Upper lobe of right lung (tissue), 1 donor: ENCODE measurements around the gene ATAD5. TPM values are rescaled to one million over a fixed set of nuclear protein-coding genes. Genes with fewer than 3 reads are reported as not detected.

Source experiments
- ATAC-seq: fragments of 200-7000 bp; cut with Tn5 transposase; one replicate; pipeline ENCODE4 v1.9.1; 2020; ENCODE audit warnings: mild to moderate bottlenecking, moderate library complexity
- DNase-seq: peaks from one replicate; pipeline ENCODE4 v3.0.0-alpha.2; 2020
- H3K27ac ChIP-seq: fragments of 200-600 bp; one replicate; pipeline ENCODE4 v1.8.0; 2022
- H3K27me3 ChIP-seq: fragments of 200-600 bp; one replicate; pipeline ENCODE4 v1.8.0; 2022; ENCODE audit warnings: mild to moderate bottlenecking
- H3K36me3 ChIP-seq: fragments of 200-600 bp; one replicate; pipeline ENCODE4 v1.8.0; 2022
- H3K4me1 ChIP-seq: fragments of 200-600 bp; one replicate; pipeline ENCODE4 v1.8.0; 2022
- H3K4me3 ChIP-seq: fragments of 200-600 bp; one replicate; pipeline ENCODE4 v1.8.0; 2022; ENCODE audit warnings: mild to moderate bottlenecking
- H3K9me3 ChIP-seq: fragments of 200-600 bp; one replicate; pipeline ENCODE4 v1.8.0; 2022
- CTCF ChIP-seq: fragments of 200-600 bp; IDR thresholded peaks from one replicate; pipeline ENCODE4 v1.8.0; 2022; ENCODE audit warnings: antibody characterized with exemption
- intact Hi-C: fragments of 100-400 bp; cut with DNase I; formaldehyde crosslinking; loops from one replicate; pipeline ENCODE4 v1.11.0; 2022
- total RNA-seq: library from RNA; stranded (reverse); fragmentation: NEBNext Ultra II Directional; extraction: Animal tissue kit (Norgen Biotek cat#: 25700); gene quantifications from one replicate; pipeline ENCODE4 v1.2.1, GENCODE V29; 2021
- donor health status: DM: no; HTN: yes; CAD: no; lungs with severe emphysema.

Gene ATAD5
- total RNA-seq, 1 donor from 2014 or later = 1.1 TPM

GRCh38 chr17:30864636-30865035, 32.9 kb downstream of the ATAD5 start:
- TF ChIP-seq CTCF = no peak
- DNase-seq (no peak), ATAC-seq (no peak)
- H3K9me3 ChIP-seq = no peaks in the 10 kb centered on the region
- H3K27me3 ChIP-seq = no peaks in the 10 kb centered on the region
- no peak overlapping the region for H3K4me3 ChIP-seq
- H3K4me1 ChIP-seq = no peaks in the 10 kb centered on the region
- no peaks in the 10 kb centered on the region for H3K36me3 ChIP-seq
- H3K27ac ChIP-seq = no peak overlapping the region
- intact Hi-C loops = no loop called here

- no peak overlapping the region for H3K27ac ChIP-seq
- no peaks in the 10 kb centered on the region for H3K36me3 ChIP-seq
- H3K9me3 ChIP-seq = no peaks in the 10 kb centered on the region
- no peaks in the 10 kb centered on the region for H3K4me1 ChIP-seq
- no peaks in the 10 kb centered on the region for H3K27me3 ChIP-seq
- ATAC-seq (no peak), DNase-seq (no peak)
- intact Hi-C loops = no loop called here
- no peak for TF ChIP-seq CTCF
- H3K4me3 ChIP-seq = no peak overlapping the region
These were observed 37.2 kb downstream of the ATAD5 start for GRCh38 chr17:30869005-30869404.

- no peak for TF ChIP-seq CTCF
- ATAC-seq = no peak
- DNase-seq = no peak
- Histone ChIP-seq H3K4me1 (no peaks in the 10 kb centered on the region), H3K36me3 (no peaks in the 10 kb centered on the region), H3K27ac (no peak overlapping the region), H3K9me3 (no peaks in the 10 kb centered on the region), H3K27me3 (no peaks in the 10 kb centered on the region), H3K4me3 (no peak overlapping the region)
- intact Hi-C loops = no loop called here
These were observed 54.4 kb downstream of the ATAD5 start for GRCh38 chr17:30886187-30886586.

GRCh38 chr17:30894236-30894635, 62.5 kb downstream of the ATAD5 start:
- no peak for TF ChIP-seq CTCF
- H3K9me3 ChIP-seq = no peaks in the 10 kb centered on the region
- H3K4me3 ChIP-seq = no peak overlapping the region
- peaks cover 23% of the 10 kb centered on the region for H3K36me3 ChIP-seq
- H3K4me1 ChIP-seq = no peaks in the 10 kb centered on the region
- ATAC-seq (no peak), DNase-seq (no peak)
- intact Hi-C loops = no loop called here
- no peaks in the 10 kb centered on the region for H3K27me3 ChIP-seq
- H3K27ac ChIP-seq = no peak overlapping the region

- ATAC-seq = no peak
- intact Hi-C loops = no loop called here
- no peak overlapping the region for H3K27ac ChIP-seq
These were observed 65.5 kb downstream of the ATAD5 start for GRCh38 chr17:30897311-30897710.

More at GRCh38 chr17:30897311-30897710, 65.5 kb downstream of the ATAD5 start:
- Histone ChIP-seq H3K4me1 (no peaks in the 10 kb centered on the region), H3K27me3 (no peaks in the 10 kb centered on the region), H3K9me3 (no peaks in the 10 kb centered on the region), H3K4me3 (no peak overlapping the region), H3K36me3 (peaks cover 49% of the 10 kb centered on the region)
- no peak for DNase-seq
- no peak for TF ChIP-seq CTCF
